EH (cell line): ENCODE results near the gene IQSEC2.

ENCODE experiments used
- DNase-seq: peaks from one replicate; pipeline ENCODE4 v3.0.0-alpha.2; 2015; ENCODE audit warnings: low read depth

The IQSEC2 gene

DNA sequence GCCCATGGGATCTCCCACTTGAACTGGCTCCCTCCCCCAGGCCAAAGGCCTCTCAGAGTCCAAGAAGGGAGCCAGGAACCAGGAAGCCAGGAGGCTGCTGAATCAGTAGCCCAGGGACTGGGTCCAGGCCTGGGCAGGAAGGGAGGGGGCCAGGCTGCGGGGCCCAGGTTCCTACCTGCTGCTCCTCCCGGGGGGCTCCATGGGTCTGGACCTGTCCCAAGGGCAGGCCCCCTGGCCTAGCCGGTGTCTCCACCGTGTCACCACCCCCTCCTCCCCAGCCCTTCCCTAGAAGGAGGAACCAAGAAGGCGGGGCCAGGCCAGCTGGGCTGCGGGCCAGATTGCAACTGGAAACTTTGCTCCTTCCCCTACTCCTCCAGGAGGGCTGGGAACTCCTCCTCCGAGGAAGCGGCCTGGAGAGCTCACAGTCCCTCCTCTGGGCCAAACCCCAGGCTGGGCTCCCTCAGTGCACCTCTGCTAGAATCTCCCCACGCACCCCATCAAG is at the start of gene IQSEC2:
TSS of gene IQSEC2 (minus strand) at position 264 of the 502 bp plus-strand sequence.
- peak; percentile 84 for DNase-seq

DNA sequence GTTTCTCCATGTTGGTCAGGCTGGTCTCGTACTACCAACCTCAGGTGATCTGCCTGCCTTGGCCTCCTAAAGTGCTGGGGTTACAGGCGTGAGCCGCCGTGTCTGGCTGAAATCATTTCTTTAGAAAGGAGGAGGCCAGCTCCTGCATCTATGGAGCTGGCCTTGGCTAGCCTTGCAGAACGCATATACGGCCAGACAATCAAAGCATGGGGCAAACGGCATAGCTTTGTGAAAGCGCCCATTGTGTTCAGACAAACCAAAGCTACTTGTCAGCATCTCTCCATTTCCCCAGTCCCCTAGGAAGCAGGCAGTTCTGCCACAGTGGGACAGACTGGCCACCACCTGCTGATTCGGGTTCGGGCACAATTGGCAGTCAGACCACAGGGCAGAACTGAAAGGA is 48.9 kb upstream of the IQSEC2 start:
- no peak for DNase-seq

DNA sequence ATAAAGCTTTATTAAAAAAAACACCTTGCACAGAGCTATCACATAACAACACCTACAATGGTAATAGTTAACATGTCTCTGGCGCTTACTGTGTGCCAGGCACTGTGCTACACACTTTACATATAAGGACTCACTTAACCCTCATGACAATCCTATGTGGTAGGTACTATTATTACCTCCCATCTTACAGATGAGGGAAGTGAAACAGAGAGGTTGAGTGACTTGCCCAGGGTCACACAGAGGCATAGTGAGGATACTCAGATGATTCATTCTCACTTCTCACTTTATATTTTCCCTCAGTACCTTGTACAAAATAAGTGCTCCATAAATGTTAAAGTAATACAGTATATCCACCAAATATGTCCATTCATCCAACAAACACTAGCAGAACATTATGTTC is 43.4 kb upstream of the IQSEC2 start:
- DNase-seq = no peak

GRCh38 chrX:53324085-53324484 is 42.7 kb upstream of the IQSEC2 start:
- no peak for DNase-seq

- no peak for DNase-seq
These were observed 41.8 kb upstream of the IQSEC2 start for GRCh38 chrX:53323196-53323595.

DNA sequence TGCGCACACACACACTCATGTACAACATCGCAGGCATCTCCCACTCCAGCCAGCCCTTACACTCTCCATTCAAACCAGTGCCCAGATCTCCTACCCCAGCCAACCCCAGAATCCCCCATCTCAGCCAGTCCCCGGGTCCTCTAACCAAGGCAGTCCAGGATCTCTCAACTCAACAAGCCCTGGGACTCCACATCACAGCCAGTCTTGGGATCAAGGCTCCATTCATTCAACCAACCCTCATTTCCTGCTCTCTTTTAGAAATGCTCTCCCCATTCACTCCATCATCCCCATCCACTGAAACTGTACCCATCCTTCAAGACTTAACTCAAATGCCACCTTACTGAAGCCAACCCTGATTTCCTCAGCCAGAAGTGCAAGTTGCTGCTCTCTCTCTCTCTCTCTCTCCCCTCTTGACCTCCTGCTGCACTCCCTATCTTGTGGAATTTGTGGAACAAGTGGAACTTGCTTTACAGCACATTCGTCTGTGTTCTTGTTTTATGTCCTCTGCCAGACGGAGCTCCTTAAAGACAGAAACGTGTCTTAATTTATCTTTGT is 40.6 kb upstream of the IQSEC2 start:
- no peak for DNase-seq

DNA sequence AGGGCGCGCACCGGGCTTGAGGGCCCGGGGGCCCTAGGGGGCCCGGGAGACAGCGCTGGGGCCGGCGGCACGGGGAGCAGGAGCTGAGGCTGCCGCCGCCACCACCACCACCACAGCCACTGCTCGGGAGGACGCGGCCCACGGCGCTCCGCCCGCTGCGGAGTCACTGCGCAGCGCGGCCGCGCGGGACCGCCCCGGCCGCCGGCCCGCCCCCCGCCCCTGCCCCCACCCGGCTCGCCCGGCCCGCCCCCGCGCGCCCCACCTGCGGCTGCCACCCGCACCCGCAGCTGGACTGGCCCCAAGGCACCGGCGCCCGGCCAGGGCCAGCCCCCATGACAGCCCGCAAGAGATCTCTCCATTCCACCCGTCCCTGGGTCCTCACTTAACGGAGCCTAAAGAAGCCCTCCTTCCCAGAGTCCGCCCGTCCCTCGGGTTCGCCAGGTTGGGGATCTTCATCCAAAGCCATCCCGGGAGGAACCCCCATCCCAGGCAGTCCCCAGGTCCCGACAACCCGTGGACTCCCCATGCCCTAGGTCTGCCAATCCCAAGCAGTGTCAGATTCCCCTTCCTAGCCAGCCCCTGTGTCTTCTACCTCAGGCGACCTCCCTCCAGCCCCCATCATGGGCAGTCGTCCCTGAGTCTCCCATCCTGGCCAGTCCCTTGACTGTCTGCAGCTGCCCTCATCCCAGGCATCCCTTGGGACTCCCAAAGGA is 40.0 kb upstream of the IQSEC2 start:
- DNase-seq = peak; percentile 15

DNA sequence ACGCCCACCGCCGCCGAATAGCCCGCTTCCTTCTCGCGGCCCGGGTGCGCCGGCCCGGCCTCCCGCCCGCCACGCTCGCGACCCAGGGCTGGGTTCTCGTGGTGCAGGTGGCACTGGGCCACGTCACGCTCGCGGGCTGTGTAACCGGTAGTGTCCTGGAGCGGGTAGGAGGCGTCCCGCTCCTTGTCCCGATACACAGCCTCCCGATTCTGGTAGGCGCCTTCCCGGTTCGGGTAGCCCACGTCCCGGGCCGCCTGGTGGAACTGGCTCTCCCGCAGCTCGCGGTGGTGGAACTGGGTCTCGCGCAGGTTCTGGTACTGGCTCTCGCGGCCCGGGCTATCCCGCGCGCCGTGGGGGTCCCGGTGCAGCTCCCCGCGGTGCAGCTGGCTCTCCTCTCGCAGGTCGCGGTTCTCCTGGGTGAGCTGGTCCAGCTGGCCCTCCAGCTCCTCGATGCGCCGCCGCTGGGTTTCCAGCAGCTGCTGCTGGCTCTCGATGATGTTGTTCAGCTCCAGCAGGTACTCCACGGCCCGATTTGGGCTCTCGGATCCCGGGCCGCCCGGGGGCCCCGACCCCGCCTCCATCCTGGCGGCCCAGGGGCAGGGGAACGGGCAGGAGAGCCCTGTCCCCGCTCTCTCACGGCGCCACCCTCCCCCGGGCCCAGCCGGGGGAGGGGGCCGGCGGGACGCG is 39.3 kb upstream of the IQSEC2 start:
- DNase-seq = no peak

- DNase-seq = peak; percentile 22
These were observed 38.5 kb upstream of the IQSEC2 start for GRCh38 chrX:53319614-53320542.

GRCh38 chrX:53318766-53319353 is 37.5 kb upstream of the IQSEC2 start:
- DNase-seq = no peak

DNA sequence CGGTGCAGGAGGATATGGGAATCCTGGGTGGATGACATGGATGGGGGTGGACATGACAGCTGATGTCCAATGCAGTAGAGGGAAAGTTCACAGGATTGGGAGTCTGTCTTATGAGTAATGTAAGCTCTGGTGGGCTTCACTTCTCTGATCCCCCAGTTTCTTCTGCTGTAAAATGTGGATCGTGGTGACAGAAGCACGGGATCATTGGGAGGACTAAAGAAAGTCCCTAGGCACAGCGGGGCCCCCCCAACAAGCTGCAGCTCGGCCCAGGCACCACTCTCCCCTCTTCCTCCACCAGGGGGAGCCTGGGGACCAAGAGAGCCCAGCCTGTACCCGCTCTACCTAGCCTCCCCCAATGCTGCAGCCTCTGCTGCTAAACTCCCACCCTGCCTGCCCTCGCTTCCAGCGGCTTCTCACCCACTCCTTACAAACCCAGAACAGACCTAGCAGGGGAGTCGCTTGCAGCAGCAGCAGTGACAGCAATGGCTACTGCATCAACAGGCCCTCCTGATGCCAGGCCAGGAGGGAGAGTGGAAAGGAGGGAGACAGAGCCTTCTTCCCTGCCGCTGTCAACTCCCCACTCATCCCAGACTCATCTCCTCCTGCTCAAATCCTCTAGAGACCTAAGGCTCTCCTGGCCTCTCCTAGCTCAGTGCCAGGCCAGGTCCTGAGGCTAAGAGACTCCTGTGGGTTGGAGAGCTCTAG is 36.1 kb upstream of the IQSEC2 start:
- peak; percentile 51 for DNase-seq

DNA sequence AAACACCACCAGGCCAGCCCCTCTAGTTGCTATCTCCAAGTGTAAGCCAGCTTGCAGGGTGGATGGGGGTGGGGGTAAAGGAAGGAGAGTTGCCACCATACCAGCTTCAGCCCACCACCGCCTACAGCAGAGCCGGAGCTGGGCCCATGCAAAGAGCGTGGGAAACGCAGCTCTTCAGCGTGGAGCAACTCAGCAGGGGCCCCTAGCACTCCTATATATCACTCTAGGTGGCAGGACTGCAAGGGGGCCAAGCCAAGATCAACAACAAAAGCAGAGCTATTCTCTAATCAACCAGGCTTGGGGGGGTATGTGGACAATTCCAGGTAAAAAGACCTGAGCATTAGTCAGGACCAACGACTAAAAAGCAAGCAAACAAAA is 35.5 kb upstream of the IQSEC2 start:
- no peak for DNase-seq

DNA sequence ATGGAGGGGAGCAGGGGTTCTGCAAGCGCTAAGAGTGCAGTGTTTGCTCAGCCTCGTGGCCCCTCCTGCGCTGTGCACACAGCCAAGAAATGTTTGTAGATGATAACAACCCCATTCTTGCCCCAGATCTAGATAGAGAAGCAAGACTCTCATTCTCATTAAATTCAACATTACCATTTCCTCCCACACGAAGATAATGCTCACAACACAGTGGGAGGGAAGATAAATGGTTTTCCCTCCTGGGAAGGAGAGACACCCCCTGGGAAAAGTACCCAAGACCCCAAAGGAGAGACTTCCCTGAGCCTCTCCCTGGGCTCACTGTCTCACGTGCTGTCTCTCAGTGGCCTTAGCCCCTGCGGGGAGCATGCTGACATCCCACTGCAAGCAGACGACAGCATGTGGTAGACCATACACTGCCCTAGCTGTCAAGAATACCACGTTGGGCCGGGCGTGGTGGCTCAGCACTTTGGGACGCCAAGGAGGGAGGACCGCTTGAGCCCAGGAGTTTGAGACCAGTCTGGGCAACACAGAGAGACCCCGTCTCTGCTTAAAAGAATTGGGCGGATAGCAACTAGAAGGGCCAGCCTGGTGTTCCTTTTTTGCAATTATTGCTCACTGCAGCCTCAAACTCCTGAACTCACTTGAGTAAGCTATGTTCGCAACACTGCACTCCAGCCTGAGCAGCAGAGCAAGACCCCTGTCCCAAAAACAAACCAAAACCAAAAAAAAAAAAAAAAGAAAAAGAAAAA is 34.9 kb upstream of the IQSEC2 start:
- no peak for DNase-seq

- DNase-seq = no peak
These were observed 32.3 kb upstream of the IQSEC2 start for GRCh38 chrX:53313728-53314105.

DNA sequence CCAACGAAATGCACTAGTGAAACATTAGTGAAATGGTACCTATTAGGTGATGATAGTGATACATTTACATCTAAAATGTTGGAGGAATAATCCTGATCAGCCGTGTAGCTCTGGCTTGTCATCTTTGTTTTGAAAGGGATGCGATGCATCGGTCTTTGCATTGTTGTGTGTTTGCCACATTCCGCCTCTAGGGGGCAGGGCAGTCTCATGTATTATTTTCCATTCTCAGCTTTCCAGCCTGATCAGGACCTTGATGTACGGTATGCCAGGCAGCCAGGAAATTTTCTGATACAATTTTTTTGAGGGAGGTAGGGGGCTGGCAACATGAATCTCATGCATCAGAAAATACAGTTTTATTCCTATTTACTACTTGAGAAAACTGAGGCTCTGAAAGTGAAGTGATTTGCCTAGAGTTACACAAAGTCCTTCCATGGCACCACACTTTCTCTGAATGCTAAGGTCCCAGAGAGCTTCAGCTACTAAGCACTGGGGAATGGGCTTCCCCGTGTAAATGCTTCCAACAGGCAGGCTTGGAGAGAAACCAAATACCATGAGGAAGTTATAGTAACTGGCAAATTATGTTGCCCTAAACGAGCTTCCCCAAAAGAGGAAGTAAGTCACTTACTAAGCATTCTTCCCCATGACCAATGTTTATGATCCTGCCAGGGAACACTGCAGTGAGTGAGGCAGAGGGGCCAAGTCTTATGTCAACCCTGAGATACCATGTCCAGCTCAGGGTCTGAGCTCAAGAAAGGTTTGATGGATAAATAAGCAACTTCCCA is 31.8 kb upstream of the IQSEC2 start:
- DNase-seq = peak; percentile 75

DNA sequence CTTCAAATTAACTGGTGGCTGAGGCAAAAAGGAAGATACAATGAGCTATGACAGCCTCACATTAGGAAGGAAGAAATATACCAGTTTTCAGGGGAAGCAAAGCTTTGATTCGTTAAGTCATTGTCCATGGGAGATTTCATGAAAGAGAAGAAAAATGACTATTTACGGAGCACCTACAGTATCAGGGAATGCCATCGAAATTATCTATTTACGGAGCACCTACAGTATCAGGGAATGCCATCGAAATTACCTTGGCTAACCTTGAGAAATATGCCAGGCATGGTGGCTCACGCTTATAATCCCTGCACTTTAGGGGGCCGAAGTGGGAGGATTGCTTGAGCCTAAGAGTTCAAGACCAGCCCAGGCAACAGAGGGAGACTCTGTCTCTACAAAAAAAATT is 28.5 kb upstream of the IQSEC2 start:
- DNase-seq = no peak

DNA sequence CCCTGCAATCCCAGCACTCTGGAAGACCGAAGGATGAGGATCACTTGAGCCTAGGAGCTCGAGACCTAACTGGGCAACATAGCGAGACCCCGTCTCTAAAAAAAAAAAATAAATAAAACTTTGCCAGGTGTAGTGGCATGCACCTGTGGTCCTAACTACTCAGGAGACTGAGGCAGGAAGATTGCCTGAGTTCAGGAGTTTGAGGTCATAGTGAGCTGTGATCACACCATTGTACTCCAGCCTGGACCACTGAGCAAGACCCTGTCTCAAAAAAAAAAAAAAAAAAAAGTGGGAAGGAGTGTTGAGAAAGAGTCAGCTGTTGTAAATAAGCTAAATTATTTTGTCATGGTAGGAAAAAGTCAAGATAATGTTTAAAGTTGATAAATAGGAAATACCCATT is 27.5 kb upstream of the IQSEC2 start:
- no peak for DNase-seq

- peak; percentile 18 for DNase-seq
These were observed 24.9 kb upstream of the IQSEC2 start for GRCh38 chrX:53305996-53306937.
